ENCODE results near the gene MYPOP. TPM values are rescaled to one million over a fixed set of nuclear protein-coding genes. Genes with fewer than 3 reads are reported as not detected.
A peak's percentile ranks its signal among the peaks of the same experiment; 100 is the strongest.
"Not testable (repeated sequence)": the region's sequence is repeated elsewhere in the genome, so short reads cannot be mapped to it uniquely, and the experiment has no call there.

Gene MYPOP
- total RNA-seq, 2 experiments from 2014 or later = 10.4 to 11.3 TPM

GRCh38 chr19:45902651-45903625 lies 525 bp upstream of the MYPOP start:
- POLR2A ChIA-PET = interaction anchor here (0.6 to 2.0 kb wide), 7 partner anchors 8 to 51 kb away, joined by 3 to 12 read pairs (median 3); partner anchors contain the start of genes FOXA3, IRF2BP1 and SYMPK
- Mint-ChIP-seq H3K4me3 (peak overlapping the region; percentile 92), H3K27me3 (ENCODE audit: low read depth) (peaks cover 8% of the 10 kb centered on the region), H3K9me3 (ENCODE audit: insufficient read depth) (no peaks in the 10 kb centered on the region), H3K36me3 (ENCODE audit: low read depth) (peaks cover 24% of the 10 kb centered on the region), H3K27ac (peak overlapping the region; percentile 77), H3K4me1 (ENCODE audit: low read depth) (peaks cover 28% of the 10 kb centered on the region)
- peak; percentile 99 for DNase-seq
- CTCF ChIA-PET = interaction anchor here (0.7 to 4.2 kb wide), 16 partner anchors 11 to 424 kb away, joined by 3 to 26 read pairs (median 5); partner anchors contain the start of genes CCDC61, FOXA3, IRF2BP1 and NANOS2
- peak; percentile 89 for ATAC-seq

- peaks cover 24% of the 10 kb centered on the region for H3K36me3 Mint-ChIP-seq (ENCODE audit: low read depth)
- DNase-seq (peak; percentile 45), ATAC-seq (no peak)
- H3K27me3 Mint-ChIP-seq (ENCODE audit: low read depth) = peaks cover 5% of the 10 kb centered on the region
- no peak overlapping the region for H3K27ac Mint-ChIP-seq
- H3K9me3 Mint-ChIP-seq (ENCODE audit: insufficient read depth) = no peaks in the 10 kb centered on the region
- ChIA-PET POLR2A (interaction anchor here (1.0 to 2.0 kb wide), 3 partner anchors 9 to 17 kb away, joined by 3 to 5 read pairs (median 3); partner anchors contain the start of gene IRF2BP1), CTCF (interaction anchor here (0.6 to 4.2 kb wide), 6 partner anchors 15 to 692 kb away, joined by 3 to 26 read pairs (median 4); partner anchors contain the start of genes IRF2BP1 and SIX5)
- H3K4me1 Mint-ChIP-seq (ENCODE audit: low read depth) = peaks cover 28% of the 10 kb centered on the region
- H3K4me3 Mint-ChIP-seq = peak overlapping the region; percentile 55
These were observed 941 bp downstream of the MYPOP start for GRCh38 chr19:45901432-45901911.

GRCh38 chr19:45900738-45901431 lies 1.5 kb downstream of the MYPOP start:
- no peak for DNase-seq
- no peaks in the 10 kb centered on the region for H3K9me3 Mint-ChIP-seq (ENCODE audit: insufficient read depth)
- ChIA-PET CTCF (interaction anchor here (1.0 to 4.2 kb wide), 4 partner anchors 15 to 131 kb away, joined by 3 to 26 read pairs (median 11); partner anchors contain the start of genes IRF2BP1 and SIX5), POLR2A (interaction anchor here (1.0 to 2.0 kb wide), 2 partner anchors 15 to 17 kb away, joined by 3 to 5 read pairs; partner anchors contain the start of gene IRF2BP1)
- H3K4me3 Mint-ChIP-seq = peak overlapping the region; percentile 50
- peaks cover 24% of the 10 kb centered on the region for H3K36me3 Mint-ChIP-seq (ENCODE audit: low read depth)
- H3K27me3 Mint-ChIP-seq (ENCODE audit: low read depth) = peaks cover 5% of the 10 kb centered on the region
- H3K4me1 Mint-ChIP-seq (ENCODE audit: low read depth) = peaks cover 28% of the 10 kb centered on the region
- H3K27ac Mint-ChIP-seq = no peak overlapping the region
- no peak for ATAC-seq

- peaks cover 28% of the 10 kb centered on the region for H3K4me1 Mint-ChIP-seq (ENCODE audit: low read depth)
- no peak overlapping the region for H3K27ac Mint-ChIP-seq
- ChIA-PET CTCF (interaction anchor here (1.8 to 4.2 kb wide), 3 partner anchors 14 to 130 kb away, joined by 6 to 26 read pairs (median 16); partner anchors contain the start of genes IRF2BP1 and SIX5), POLR2A (no interaction called here)
- peaks cover 29% of the 10 kb centered on the region for H3K36me3 Mint-ChIP-seq (ENCODE audit: low read depth)
- H3K4me3 Mint-ChIP-seq = peak overlapping the region; percentile 50
- ATAC-seq (no peak), DNase-seq (no peak)
- H3K27me3 Mint-ChIP-seq (ENCODE audit: low read depth) = peaks cover 5% of the 10 kb centered on the region
- no peaks in the 10 kb centered on the region for H3K9me3 Mint-ChIP-seq (ENCODE audit: insufficient read depth)
These were observed 2.4 kb downstream of the MYPOP start for GRCh38 chr19:45899919-45900589.

GRCh38 chr19:45899253-45899652 lies 3.2 kb downstream of the MYPOP start:
- H3K4me1 Mint-ChIP-seq (ENCODE audit: low read depth) = peaks cover 28% of the 10 kb centered on the region
- peaks cover 5% of the 10 kb centered on the region for H3K27me3 Mint-ChIP-seq (ENCODE audit: low read depth)
- ChIA-PET POLR2A (no interaction called here), CTCF (no interaction called here)
- peaks cover 30% of the 10 kb centered on the region for H3K36me3 Mint-ChIP-seq (ENCODE audit: low read depth)
- H3K4me3 Mint-ChIP-seq = no peak overlapping the region
- DNase-seq = no peak
- H3K27ac Mint-ChIP-seq = no peak overlapping the region
- H3K9me3 Mint-ChIP-seq (ENCODE audit: insufficient read depth) = no peaks in the 10 kb centered on the region
- no peak for ATAC-seq

GRCh38 chr19:45897261-45897812 lies 5.1 kb downstream of the MYPOP start:
- Mint-ChIP-seq H3K4me3 (no peak overlapping the region), H3K9me3 (ENCODE audit: insufficient read depth) (no peaks in the 10 kb centered on the region), H3K4me1 (ENCODE audit: low read depth) (peaks cover 16% of the 10 kb centered on the region), H3K27ac (no peak overlapping the region), H3K36me3 (ENCODE audit: low read depth) (peaks cover 30% of the 10 kb centered on the region), H3K27me3 (ENCODE audit: low read depth) (no peaks in the 10 kb centered on the region)
- POLR2A ChIA-PET = no interaction called here
- no peak for ATAC-seq
- DNase-seq = no peak
- CTCF ChIA-PET = interaction anchor here (0.6 kb wide), 1 partner anchor 58 kb away, joined by 3 read pairs; no protein-coding TSS in a partner anchor

GRCh38 chr19:45895983-45896599 lies 6.3 kb downstream of the MYPOP start:
- H3K27me3 Mint-ChIP-seq (ENCODE audit: low read depth); DNase-seq; CTCF ChIA-PET; ATAC-seq; H3K9me3 Mint-ChIP-seq (ENCODE audit: insufficient read depth); H3K4me3 Mint-ChIP-seq; H3K27ac Mint-ChIP-seq: not testable (repeated sequence)
- POLR2A ChIA-PET = interaction anchor here (1.5 kb wide), 1 partner anchor 10 kb away, joined by 5 read pairs; the partner anchor contains the start of gene IRF2BP1
- Mint-ChIP-seq H3K4me1 (ENCODE audit: low read depth) (peaks cover 14% of the 10 kb centered on the region), H3K36me3 (ENCODE audit: low read depth) (peaks cover 28% of the 10 kb centered on the region)

GRCh38 chr19:45895519-45895972 lies 6.9 kb downstream of the MYPOP start:
- Mint-ChIP-seq H3K27ac (no peak overlapping the region), H3K4me3 (no peak overlapping the region), H3K36me3 (ENCODE audit: low read depth) (peaks cover 23% of the 10 kb centered on the region), H3K27me3 (ENCODE audit: low read depth) (no peaks in the 10 kb centered on the region), H3K9me3 (ENCODE audit: insufficient read depth) (no peaks in the 10 kb centered on the region), H3K4me1 (ENCODE audit: low read depth) (peaks cover 9% of the 10 kb centered on the region)
- POLR2A ChIA-PET = interaction anchor here (1.5 kb wide), 1 partner anchor 9 kb away, joined by 5 read pairs; the partner anchor contains the start of gene IRF2BP1
- CTCF ChIA-PET = no interaction called here
- DNase-seq = no peak
- no peak for ATAC-seq

GRCh38 chr19:45890877-45891276 lies 11.5 kb downstream of the MYPOP start:
- Mint-ChIP-seq H3K9me3 (ENCODE audit: insufficient read depth) (no peaks in the 10 kb centered on the region), H3K27me3 (ENCODE audit: low read depth) (no peaks in the 10 kb centered on the region)
- POLR2A ChIA-PET = no interaction called here

GRCh38 chr19:45889210-45889885 lies 13.1 kb downstream of the MYPOP start:
- CTCF ChIA-PET = no interaction called here
- Mint-ChIP-seq H3K4me1 (ENCODE audit: low read depth) (peaks cover 18% of the 10 kb centered on the region), H3K27ac (no peak overlapping the region), H3K4me3 (no peak overlapping the region), H3K36me3 (ENCODE audit: low read depth) (peaks cover 2% of the 10 kb centered on the region), H3K27me3 (ENCODE audit: low read depth) (no peaks in the 10 kb centered on the region), H3K9me3 (ENCODE audit: insufficient read depth) (no peaks in the 10 kb centered on the region)
- DNase-seq (no peak), ATAC-seq (no peak)
- POLR2A ChIA-PET = no interaction called here

More at GRCh38 chr19:45890877-45891276, 11.5 kb downstream of the MYPOP start:
- peaks cover 7% of the 10 kb centered on the region for H3K36me3 Mint-ChIP-seq (ENCODE audit: low read depth)
- no peak overlapping the region for H3K27ac Mint-ChIP-seq
- no peak for ATAC-seq
- no peak for DNase-seq
- H3K4me3 Mint-ChIP-seq = no peak overlapping the region
- peaks cover 13% of the 10 kb centered on the region for H3K4me1 Mint-ChIP-seq (ENCODE audit: low read depth)
- CTCF ChIA-PET = interaction anchor here (1.0 to 1.3 kb wide), 2 partner anchors 8 to 74 kb away, joined by 3 read pairs; no protein-coding TSS in a partner anchor
